Dermis microvascular lymphatic vessel endothelial cell (primary cell): ENCODE measurements around the gene PLCH1. TPM values are rescaled to one million over a fixed set of nuclear protein-coding genes. Genes with fewer than 3 reads are reported as not detected.

Experiments used
- DNase-seq, 2 donors: peaks; one replicate each; pipeline versions ENCODE4 v3.0.0 to v3.0.0-alpha.2; 2010; ENCODE audit warnings: low read depth in 2 of 2
- total RNA-seq: library from RNA; depleted of rRNA; stranded (reverse); fragments of >200 nt; gene quantifications from 2 replicates; pipeline ENCODE4 v1.2.1, GENCODE V29; 2014

PLCH1 gene
- total RNA-seq, 1 donor from 2014 or later, result under 0.01 TPM

GRCh38 chr3:155385896-155386625 lies 358.8 kb downstream of the PLCH1 start:
- no peak for DNase-seq

- DNase-seq, result peak; percentile 15 to 35
These were observed 362.4 kb downstream of the PLCH1 start for GRCh38 chr3:155382396-155383042.

GRCh38 chr3:155377847-155378246 lies 367.0 kb downstream of the PLCH1 start:
- no peak for DNase-seq

GRCh38 chr3:155377071-155377470 lies 367.8 kb downstream of the PLCH1 start:
- DNase-seq, result no peak

GRCh38 chr3:155372281-155372680 lies 372.6 kb downstream of the PLCH1 start:
- DNase-seq, result no peak

GRCh38 chr3:155370764-155371503 lies 373.9 kb downstream of the PLCH1 start:
- DNase-seq, result no peak

GRCh38 chr3:155370198-155370597 lies 374.7 kb downstream of the PLCH1 start:
- DNase-seq, result no peak

GRCh38 chr3:155369735-155370134 lies 375.1 kb downstream of the PLCH1 start:
- DNase-seq, result no peak

GRCh38 chr3:155369244-155369643 lies 375.6 kb downstream of the PLCH1 start:
- DNase-seq, result no peak

- no peak for DNase-seq
These were observed 376.1 kb downstream of the PLCH1 start for GRCh38 chr3:155368786-155369185.

GRCh38 chr3:155367506-155367905 lies 377.4 kb downstream of the PLCH1 start:
- no peak for DNase-seq

GRCh38 chr3:155365178-155365783 lies 379.6 kb downstream of the PLCH1 start:
- DNase-seq, result no peak

- no peak for DNase-seq
These were observed 380.4 kb downstream of the PLCH1 start for GRCh38 chr3:155364492-155364891.

- no peak for DNase-seq
These were observed 381.2 kb downstream of the PLCH1 start for GRCh38 chr3:155363690-155364070.

- DNase-seq, result no peak
These were observed 381.8 kb downstream of the PLCH1 start for GRCh38 chr3:155362808-155363689.

- no peak for DNase-seq
These were observed 384.6 kb downstream of the PLCH1 start for GRCh38 chr3:155360281-155360680.

GRCh38 chr3:155356594-155357370 lies 388.1 kb downstream of the PLCH1 start:
- DNase-seq, result no peak

- DNase-seq, result no peak
These were observed 390.2 kb downstream of the PLCH1 start for GRCh38 chr3:155354658-155355057.

GRCh38 chr3:155352900-155353490 lies 391.9 kb downstream of the PLCH1 start:
- peak; percentile 2 to 18 for DNase-seq

GRCh38 chr3:155350571-155350970 lies 394.3 kb downstream of the PLCH1 start:
- no peak for DNase-seq
